ENCODE data around the gene ARSB.

The ARSB gene

GRCh38 chr5:78750281-78750680 lies 234.8 kb downstream of the ARSB start:
- TF ChIP-seq CTCF (IDR thresholded peaks at IDR 0.05; ENCODE audit: low read depth, low read length), result no peak

GRCh38 chr5:78747705-78748359 lies 237.3 kb downstream of the ARSB start:
- no peak for TF ChIP-seq CTCF (IDR thresholded peaks at IDR 0.05; ENCODE audit: low read depth, low read length)
- no peak overlapping the region for H3K4me3 ChIP-seq (ENCODE audit: low read depth, low read length)

More at GRCh38 chr5:78750281-78750680, 234.8 kb downstream of the ARSB start:
- no peak overlapping the region for H3K4me3 ChIP-seq (ENCODE audit: low read depth, low read length)

- no peak for TF ChIP-seq CTCF (IDR thresholded peaks at IDR 0.05; ENCODE audit: low read depth, low read length)
- H3K4me3 ChIP-seq (ENCODE audit: low read depth, low read length), result no peak overlapping the region
These were observed 238.1 kb downstream of the ARSB start for GRCh38 chr5:78747055-78747454.

GRCh38 chr5:78746021-78746770 lies 238.9 kb downstream of the ARSB start:
- TF ChIP-seq CTCF (IDR thresholded peaks at IDR 0.05; ENCODE audit: low read depth, low read length), result no peak
- no peak overlapping the region for H3K4me3 ChIP-seq (ENCODE audit: low read depth, low read length)

- TF ChIP-seq CTCF (IDR thresholded peaks at IDR 0.05; ENCODE audit: low read depth, low read length), result no peak
- no peak overlapping the region for H3K4me3 ChIP-seq (ENCODE audit: low read depth, low read length)
These were observed 240.1 kb downstream of the ARSB start for GRCh38 chr5:78744951-78745534.

GRCh38 chr5:78741019-78741418 lies 244.1 kb downstream of the ARSB start:
- no peak overlapping the region for H3K4me3 ChIP-seq (ENCODE audit: low read depth, low read length)
- no peak for TF ChIP-seq CTCF (IDR thresholded peaks at IDR 0.05; ENCODE audit: low read depth, low read length)

Measured in WI38 (cell line).